K562 (cell line): ENCODE results near the gene DENND4C. TPM values are rescaled to one million over a fixed set of nuclear protein-coding genes. Genes with fewer than 3 reads are reported as not detected.

Experiments used
- ATAC-seq: fragments of 200-7000 bp; cut with Tn5 transposase; 3 replicates; pipeline ENCODE4 v1.9.1; 2020; ENCODE audit warnings: moderate library complexity
- BruUV-seq: library from RNA; stranded (reverse); fragments of 400-500 nt; replicated peaks from 2 replicates; lab custom pipeline; 2021; lab: Mats Ljungman, UMichigan
- CTCF ChIA-PET: fragments of 300-600 bp; formaldehyde crosslinking; extraction: SDS; loops from one replicate; lab custom pipeline; 2021; ENCODE audit warnings: low intra/inter-chr PET ratio; lab: Yijun Ruan, JAX
- POLR2A ChIA-PET: fragments of 300-600, 350-650 bp; sonication (Branson Sonifier 250); formaldehyde crosslinking; extraction: SDS; loops from one replicate; lab custom pipeline; 2021; ENCODE audit warnings: antibody characterized with exemption, inconsistent platforms; lab: Yijun Ruan, JAX
- DNase-seq, 4 experiments: peaks; one replicate each; pipeline versions ENCODE4 v3.0.0 to v3.0.0-alpha.2; 2011 to 2018; ENCODE audit warnings: low spot score in 3 of 4, mixed read lengths in 3 of 4; ENCODE audit errors: extremely low read depth in 1 of 4
- FAIRE-seq: peaks from 2 replicates; lab custom pipeline; 2011; peaks lifted over from hg19 to GRCh38; lab: Jason Lieb, UNC
- H2AFZ ChIP-seq: 2 replicates; pipeline ENCODE4 v1.6.0; 2011; ENCODE audit warnings: low read depth, low read length, control low read depth, inconsistent platforms
- H3K27ac ChIP-seq: fragments of 200-600 bp; 3 replicates; pipeline ENCODE4 v1.8.0; 2011; ENCODE audit warnings: low read depth, mild to moderate bottlenecking, control low read depth, inconsistent platforms, low read length, moderate library complexity, mixed read lengths; ENCODE audit errors: extremely low read depth
- H3K27me3 ChIP-seq, 2 experiments: fragments of 300-600 bp in 1 of 2; 2 replicates in 1 of 2; 3 replicates in 1 of 2; pipeline versions ENCODE4 v1.6.0 to v1.8.0; 2011; ENCODE audit warnings: inconsistent platforms in 2 of 2, low read length in 2 of 2, mild to moderate bottlenecking in 1 of 2, mixed read lengths in 1 of 2, moderate library complexity in 1 of 2; ENCODE audit not compliant: control insufficient read depth in 2 of 2, insufficient read depth in 2 of 2
- H3K36me3 ChIP-seq: fragments of 300-600 bp; 3 replicates; pipeline ENCODE4 v1.8.0; 2011; ENCODE audit warnings: mild to moderate bottlenecking, low read length, inconsistent platforms; ENCODE audit not compliant: control insufficient read depth, insufficient read depth
- H3K4me1 ChIP-seq, 2 experiments: fragments of 200-600 bp in 1 of 2; replicated peaks in 1 of 2; 2 replicates in 1 of 2; 3 replicates in 1 of 2; pipeline versions ENCODE4 v1.5.1 to v1.8.0; 2011; ENCODE audit warnings: inconsistent platforms in 2 of 2, low read length in 2 of 2, mild to moderate bottlenecking in 1 of 2, mixed read lengths in 1 of 2, moderate library complexity in 1 of 2; ENCODE audit not compliant: control insufficient read depth in 2 of 2, insufficient read depth in 2 of 2
- H3K4me2 ChIP-seq: 2 replicates; pipeline ENCODE4 v1.6.1; 2011; ENCODE audit warnings: low read length, control low read depth, inconsistent platforms, mixed read lengths; ENCODE audit not compliant: insufficient read depth
- H3K4me3 ChIP-seq: fragments of 200-600 bp; sonication (generic), shearing (Covaris generic); 2 replicates; pipeline ENCODE4 v1.5.1; 2016; ENCODE audit warnings: control low read depth, inconsistent platforms
- H3K79me2 ChIP-seq: fragments of 200-600 bp; 3 replicates; pipeline ENCODE4 v1.8.0; 2011; ENCODE audit warnings: low read length, inconsistent platforms; ENCODE audit not compliant: control insufficient read depth, insufficient read depth
- H3K9ac ChIP-seq, 2 experiments: 2 replicates each; pipeline versions ENCODE4 v1.6.0 to v1.6.1; 2011; ENCODE audit warnings: low read depth in 2 of 2, low read length in 2 of 2, control low read depth in 1 of 2, inconsistent platforms in 1 of 2, mild to moderate bottlenecking in 1 of 2, mixed read lengths in 1 of 2; ENCODE audit not compliant: insufficient read depth in 1 of 2
- H3K9me1 ChIP-seq: one replicate; pipeline ENCODE4 v1.6.0; 2011; ENCODE audit warnings: inconsistent platforms, mild to moderate bottlenecking, low read length, moderate library complexity; ENCODE audit not compliant: control insufficient read depth, insufficient read depth
- H3K9me3 ChIP-seq: replicated peaks from 2 replicates; pipeline ENCODE4 v1.5.1; 2011; ENCODE audit warnings: low read depth, low read length, inconsistent platforms; ENCODE audit not compliant: control insufficient read depth, insufficient read depth
- H4K20me1 ChIP-seq: replicated peaks from 2 replicates; pipeline ENCODE4 v1.6.1; 2011; ENCODE audit warnings: low read length, inconsistent platforms, mixed read lengths; ENCODE audit not compliant: control insufficient read depth, insufficient read depth
- ADNP ChIP-seq: fragments of 200-800 bp; sonication (Bioruptor generic); IDR thresholded peaks from 2 replicates; pipeline ENCODE4 v1.6.1; 2016; ENCODE audit warnings: missing genetic modification characterization, missing compliant biosample characterization
- CC2D1A ChIP-seq: fragments of 450-650 bp; IDR thresholded peaks from 2 replicates; pipeline ENCODE4 v1.6.1; 2017; ENCODE audit warnings: mild to moderate bottlenecking
- DACH1 ChIP-seq: fragments of 450-650 bp; IDR thresholded peaks from 2 replicates; pipeline ENCODE4 v1.6.1; 2018; ENCODE audit not compliant: partially characterized antibody
- ELF1 ChIP-seq: fragments of 200-800 bp; sonication (Bioruptor generic); IDR thresholded peaks from 2 replicates; pipeline ENCODE4 v1.6.1; 2016; ENCODE audit warnings: missing genetic modification characterization, missing compliant biosample characterization
- ESRRB ChIP-seq: fragments of 250-450 bp; sonication (Bioruptor Pico); IDR thresholded peaks from 2 replicates; pipeline ENCODE4 v1.5.0; 2020; ENCODE audit warnings: mild to moderate bottlenecking, moderate library complexity, borderline replicate concordance
- EZH2 ChIP-seq: IDR thresholded peaks from 2 replicates; pipeline ENCODE4 v1.6.1; 2012; ENCODE audit warnings: low read depth, mild to moderate bottlenecking, inconsistent platforms, low read length, borderline replicate concordance
- MEIS2 ChIP-seq: fragments of 450-650 bp; IDR thresholded peaks from 2 replicates; pipeline ENCODE4 v1.6.1; 2014; ENCODE audit warnings: mild to moderate bottlenecking; ENCODE audit not compliant: partially characterized antibody
- POLR2H ChIP-seq: IDR thresholded peaks from 2 replicates; pipeline ENCODE4 v1.6.1; 2016; ENCODE audit warnings: missing genetic modification characterization, low read depth, mild to moderate bottlenecking, control low read depth, missing compliant biosample characterization, moderate library complexity
- RCOR1 ChIP-seq, 2 experiments: IDR thresholded peaks; 2 replicates each; pipeline ENCODE4 v1.6.1; 2012; ENCODE audit warnings: low read depth in 2 of 2, low read length in 2 of 2, borderline replicate concordance in 1 of 2, improper control_type of control experiment in 1 of 2
- TAF7 ChIP-seq: fragments of 450-650 bp; IDR thresholded peaks from 2 replicates; pipeline ENCODE4 v1.6.1; 2016; ENCODE audit warnings: missing genetic modification characterization, missing compliant biosample characterization
- TCFL5 ChIP-seq: fragments of 250-450 bp; sonication (Bioruptor Pico); conservative IDR thresholded peaks from 2 replicates; pipeline ENCODE4 v1.6.1; 2021; ENCODE audit warnings: mild to moderate bottlenecking, moderate library complexity, matching md5 sums
- ZFP91 ChIP-seq: sonication (generic); formaldehyde crosslinking; IDR thresholded peaks from 2 replicates; pipeline ENCODE4 v1.8.0; 2022; ENCODE audit warnings: mild to moderate bottlenecking, missing genetic modification reagents
- ZNF174 ChIP-seq: fragments of 250-450 bp; sonication (Bioruptor Pico); IDR thresholded peaks from 2 replicates; pipeline ENCODE4 v1.4.0; 2020; ENCODE audit warnings: mild to moderate bottlenecking
- ZNF57 ChIP-seq: fragments of 450-650 bp; formaldehyde crosslinking; IDR thresholded peaks from 2 replicates; pipeline ENCODE4 v1.4.0; 2020; ENCODE audit warnings: mild to moderate bottlenecking, moderate library complexity
- ZNF644 ChIP-seq: fragments of 200-800 bp; sonication (Bioruptor generic); IDR thresholded peaks from 2 replicates; pipeline ENCODE4 v1.6.1; 2016; ENCODE audit warnings: low read depth, missing genetic modification characterization, missing compliant biosample characterization
- ZNF780A ChIP-seq: fragments of 250-450 bp; sonication (Bioruptor Pico); IDR thresholded peaks from 2 replicates; pipeline ENCODE4 v1.5.0; 2021; ENCODE audit warnings: mild to moderate bottlenecking
- WGBS: fragments of 100-300 bp; shearing (Covaris generic); methylation state at CpG from one replicate; pipeline ENCODE4 v1.1.6; 2016; ENCODE audit warnings: low coverage, mixed read lengths; ENCODE audit not compliant: insufficient coverage; ENCODE audit errors: missing lambda C conversion rate; 5-methylcytosine and 5-hydroxymethylcytosine counted together
- in situ Hi-C: fragments of 300-500 bp; cut with MboI; formaldehyde crosslinking; loops from 4 replicates; pipeline ENCODE4 v1.15.0; 2018; ENCODE audit warnings: inconsistent platforms, mixed read lengths
- intact Hi-C: fragments of 100-400 bp; cut with micrococcal nuclease; formaldehyde crosslinking; loops from 2 replicates; pipeline ENCODE4 v1.14.2; 2022
- polyA plus RNA-seq, 8 experiments: library from polyadenylated mRNA; depleted of rRNA in 4 of 8; stranded (reverse) in 5 of 8; unstranded in 3 of 8; fragments of >200 nt; fragmentation: Nextera tagmentation in 2 of 8; fragmentation: Illumina TruSeq in 1 of 8; extraction: Ambion mirVana in 2 of 8; extraction: Trizol in 1 of 8; gene quantifications; 2 replicates each; pipeline versions ENCODE4 v1.2.1 to v1.2.3, GENCODE V29; 2011 to 2014; ENCODE audit warnings: inconsistent platforms in 1 of 8, missing spikeins in 1 of 8
- total RNA-seq, 7 experiments: library from RNA; depleted of rRNA in 6 of 7; stranded (reverse); fragments of >200 nt in 6 of 7; fragmentation: Illumina TruSeq in 2 of 7; extraction: Trizol in 2 of 7; gene quantifications; 2 replicates each; pipeline versions ENCODE4 v1.2.1 to v1.2.3, GENCODE V29; 2011 to 2021; ENCODE audit warnings: low replicate concordance in 1 of 7

DENND4C gene
- total and polyA plus RNA-seq, 9 of the 15 experiments (the other 6 are each of a cell fraction or from before 2014, with no cell fraction given) = 4.8 to 31.8 (median 13.9) TPM

- Histone ChIP-seq H3K9ac (no peak overlapping the region), H3K36me3 (peaks cover 36% of the 10 kb centered on the region; the same call in 2 of the 3 replicates), H4K20me1 (no peaks in the 10 kb centered on the region), H3K27me3 (no peaks in the 10 kb centered on the region), H3K27ac (no peak overlapping the region), H3K4me3 (no peak overlapping the region), H3K4me2 (no peak overlapping the region), H3K79me2 (no peaks in the 10 kb centered on the region), H3K9me3 (no peaks in the 10 kb centered on the region), H3K4me1 (no peaks in the 10 kb centered on the region), H2AFZ (no peak overlapping the region), H3K9me1 (no peaks in the 10 kb centered on the region)
- 93% methylated on average over 4 of the region's 4 CpGs for WGBS
- ChIA-PET POLR2A (interaction anchor here (0.7 kb wide), 1 partner anchor 8 kb away, joined by 3 read pairs; no protein-coding TSS in a partner anchor), CTCF (no interaction called here)
- intact Hi-C loops (no loop called here), in situ Hi-C loops (no loop called here)
- no TSS peak for BruUV-seq
- no peak for DNase-seq
- no peak for TF ChIP-seq ESRRB (CRISPR knock-in tag)
- TF ChIP-seq CC2D1A = no peak
- no peak for TF ChIP-seq ZNF174
- TF ChIP-seq ELF1 (tag) = no peak
- no peak for TF ChIP-seq ZFP91 (CRISPR knock-in tag)
- TF ChIP-seq RCOR1 (IDR thresholded peaks at IDR 0.05; ENCODE audit: borderline replicate concordance in 1 of 2, low read depth in 2 of 2, low read length in 2 of 2) = no peak
- TF ChIP-seq TCFL5 (CRISPR knock-in tag) = no peak
- TF ChIP-seq ZNF780A = no peak
- no peak for TF ChIP-seq MEIS2
- no peak for TF ChIP-seq DACH1
- no peak for TF ChIP-seq POLR2H (tag)
- no peak for TF ChIP-seq ZNF644
- TF ChIP-seq ZNF57 (CRISPR knock-in tag) = no peak
- TF ChIP-seq TAF7 (tag) = no peak
- TF ChIP-seq EZH2 = no peak
- TF ChIP-seq ADNP = no peak
- ATAC-seq = no peak
- no peak for FAIRE-seq
Observed at GRCh38 chr9:19294219-19294618, 63.7 kb downstream of the DENND4C start.
